8988T (cell line): ENCODE data around the gene ZG16B.

Experiments
- DNase-seq: peaks from one replicate; pipeline ENCODE4 v3.0.0; 2011

The ZG16B gene

GRCh38 chr16:2808181-2808580, 21.9 kb upstream of the ZG16B start:
- DNase-seq, result no peak

DNA sequence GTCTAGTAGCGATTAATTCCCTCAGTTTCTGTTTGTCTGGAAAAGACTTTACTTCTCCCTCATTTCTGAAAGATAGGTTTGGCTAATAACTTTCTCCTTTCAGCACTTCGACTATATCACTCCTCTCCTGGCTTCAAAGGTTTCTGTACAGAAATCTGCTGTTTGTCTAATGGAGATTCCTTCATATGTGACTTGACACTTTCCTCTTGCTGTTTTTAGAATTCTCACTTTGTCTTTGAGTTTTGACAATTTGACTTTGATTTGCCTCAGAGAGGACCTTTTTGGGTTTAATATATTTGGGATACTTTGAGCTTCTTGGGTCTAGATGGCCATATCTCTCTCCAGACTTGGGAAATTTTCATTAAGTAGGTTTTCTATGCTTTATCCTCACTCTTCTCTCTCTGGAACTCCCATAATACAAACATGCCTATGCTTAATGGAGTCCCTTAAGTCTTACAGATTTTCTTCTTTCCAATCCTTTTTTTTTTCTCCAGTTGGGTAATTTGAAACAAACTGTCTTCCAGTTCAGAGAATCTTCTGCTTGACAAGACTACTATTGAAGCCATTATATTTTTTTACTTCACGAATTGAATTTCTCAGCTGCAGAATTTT, 20.8 kb upstream of the ZG16B start:
- DNase-seq, result no peak

DNA sequence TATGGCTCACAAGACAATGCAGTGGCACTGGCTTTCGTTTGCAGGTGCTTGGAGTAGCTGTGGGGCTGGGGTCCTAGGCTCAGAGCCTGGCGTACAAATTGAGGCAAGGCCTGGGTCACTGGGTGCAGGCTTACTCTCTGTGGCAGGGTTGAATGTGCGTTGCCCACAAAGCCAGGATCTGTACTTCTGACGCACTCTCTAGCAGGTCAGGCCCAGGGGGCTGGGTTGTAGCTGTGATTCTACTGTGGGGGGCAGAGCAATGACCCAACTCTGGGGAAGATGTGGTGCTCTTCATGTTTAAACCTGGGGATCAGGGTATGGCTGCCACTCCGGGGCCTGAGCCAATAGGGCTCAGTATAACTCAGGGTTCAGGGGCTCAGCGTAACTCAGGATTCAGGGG, 19.5 kb upstream of the ZG16B start:
- no peak for DNase-seq

- no peak for DNase-seq
These were observed 18.2 kb upstream of the ZG16B start for GRCh38 chr16:2811703-2812471.

GRCh38 chr16:2813771-2814221, 16.3 kb upstream of the ZG16B start:
- no peak for DNase-seq

DNA sequence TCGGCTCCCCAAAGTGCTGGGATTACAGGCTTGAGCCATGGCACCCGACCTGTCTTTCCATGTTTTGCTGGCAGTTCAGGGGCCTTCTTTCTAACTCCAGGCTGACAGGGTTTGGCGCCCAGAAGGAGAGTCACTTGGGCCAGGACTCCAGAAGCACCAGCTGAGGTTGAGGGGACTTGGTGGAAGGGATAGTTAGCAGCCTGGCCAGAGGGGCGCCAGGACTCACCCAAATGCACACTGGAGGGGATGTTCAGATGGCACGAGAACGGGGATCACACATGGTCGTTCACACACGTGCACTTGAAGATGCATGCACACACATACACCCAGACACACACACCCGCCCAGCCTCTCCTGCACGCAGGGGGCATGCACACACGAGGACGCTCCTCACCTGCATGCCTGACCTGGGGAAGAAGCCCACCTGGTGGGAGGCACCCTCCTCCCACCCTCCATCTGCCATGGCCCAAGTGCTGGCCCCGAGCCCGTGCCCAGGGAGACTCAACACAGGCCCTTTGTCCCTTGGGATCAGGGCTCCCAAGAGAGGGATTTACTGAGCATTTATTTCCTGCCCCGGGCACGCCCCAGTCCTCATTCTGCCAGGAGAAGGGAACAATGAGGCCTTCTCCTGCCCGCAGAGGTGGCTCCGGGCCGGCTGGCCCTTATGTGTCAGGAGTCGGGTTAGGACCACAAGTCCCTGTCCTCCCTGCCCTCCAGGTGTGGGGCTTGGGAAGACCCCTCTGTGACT, 15.4 kb upstream of the ZG16B start:
- DNase-seq, result no peak

GRCh38 chr16:2815299-2815771, 14.8 kb upstream of the ZG16B start:
- no peak for DNase-seq

DNA sequence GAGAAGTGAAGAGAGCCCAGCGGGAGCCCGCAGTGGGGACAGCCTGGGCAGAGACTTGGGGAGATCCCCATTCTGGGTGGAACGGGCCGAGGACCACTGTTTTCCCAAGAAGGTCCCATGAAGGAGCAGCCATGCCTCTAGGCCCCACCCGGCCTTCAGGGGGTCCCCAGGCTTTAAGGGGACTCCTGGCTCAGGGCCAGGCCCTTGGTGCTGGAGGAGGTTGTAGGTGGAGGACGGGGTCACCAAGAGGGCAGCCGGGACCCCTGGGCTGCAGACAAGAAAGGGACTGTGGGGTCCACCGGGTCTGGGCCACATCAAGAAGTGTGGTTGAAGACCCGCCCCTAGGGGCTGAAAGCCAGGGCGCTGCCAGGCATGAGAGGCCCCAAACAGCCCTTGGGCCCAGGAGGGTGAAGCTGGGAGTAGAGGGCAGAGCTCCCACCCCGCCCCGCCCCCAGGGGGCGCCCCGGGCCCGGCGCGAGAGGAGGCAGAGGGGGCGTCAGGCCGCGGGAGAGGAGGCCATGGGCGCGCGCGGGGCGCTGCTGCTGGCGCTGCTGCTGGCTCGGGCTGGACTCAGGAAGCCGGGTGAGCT, 13.3 kb upstream of the ZG16B start, which contains the start of gene PRSS21:
PRSS21 (plus strand) TSS at position 487 of the 589 bp plus-strand sequence; CDS start at position 519, 32 bp downstream.
- no peak for DNase-seq

- no peak for DNase-seq
These were observed 12.5 kb upstream of the ZG16B start for GRCh38 chr16:2817340-2818271.

- no peak for DNase-seq
These were observed 11.7 kb upstream of the ZG16B start for GRCh38 chr16:2818272-2818876.

DNA sequence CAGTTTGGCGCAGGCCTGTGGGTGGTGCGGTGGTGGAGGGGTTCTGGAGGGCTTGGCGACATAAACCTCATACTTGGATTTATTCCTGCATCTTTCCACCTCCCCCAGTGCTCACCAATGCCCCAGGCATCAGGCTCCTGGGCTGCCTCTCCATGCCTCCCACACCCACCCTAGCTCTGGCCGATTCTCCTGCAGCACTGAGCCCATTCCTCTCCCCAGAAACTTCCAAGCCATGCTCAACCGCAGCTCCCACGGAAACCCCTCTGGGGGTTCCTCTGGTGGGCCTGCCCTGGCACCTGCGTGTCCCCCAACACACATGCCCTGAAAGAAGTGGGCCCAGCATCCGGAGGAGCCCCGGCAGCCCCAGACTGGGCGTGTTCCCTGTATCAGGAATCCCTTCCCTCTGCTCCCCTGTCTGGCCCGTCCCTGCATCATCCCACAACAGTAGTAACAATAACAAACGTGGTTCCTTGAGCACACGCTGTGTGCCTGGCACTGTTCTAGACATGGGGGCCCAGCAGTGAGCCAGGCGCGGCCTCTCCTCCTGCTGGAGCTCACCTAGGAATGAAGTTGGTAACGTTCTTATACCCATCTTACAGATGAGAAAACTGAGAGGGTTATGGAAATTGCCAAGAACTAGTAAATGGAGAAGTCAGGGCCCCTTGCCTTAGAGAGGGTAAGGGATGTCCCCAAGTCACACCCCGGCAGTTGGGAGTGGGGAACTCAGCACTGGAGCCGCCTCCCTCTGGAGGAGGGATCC, 10.7 kb upstream of the ZG16B start:
- no peak for DNase-seq

GRCh38 chr16:2819939-2820835, 9.9 kb upstream of the ZG16B start:
- DNase-seq, result no peak

DNA sequence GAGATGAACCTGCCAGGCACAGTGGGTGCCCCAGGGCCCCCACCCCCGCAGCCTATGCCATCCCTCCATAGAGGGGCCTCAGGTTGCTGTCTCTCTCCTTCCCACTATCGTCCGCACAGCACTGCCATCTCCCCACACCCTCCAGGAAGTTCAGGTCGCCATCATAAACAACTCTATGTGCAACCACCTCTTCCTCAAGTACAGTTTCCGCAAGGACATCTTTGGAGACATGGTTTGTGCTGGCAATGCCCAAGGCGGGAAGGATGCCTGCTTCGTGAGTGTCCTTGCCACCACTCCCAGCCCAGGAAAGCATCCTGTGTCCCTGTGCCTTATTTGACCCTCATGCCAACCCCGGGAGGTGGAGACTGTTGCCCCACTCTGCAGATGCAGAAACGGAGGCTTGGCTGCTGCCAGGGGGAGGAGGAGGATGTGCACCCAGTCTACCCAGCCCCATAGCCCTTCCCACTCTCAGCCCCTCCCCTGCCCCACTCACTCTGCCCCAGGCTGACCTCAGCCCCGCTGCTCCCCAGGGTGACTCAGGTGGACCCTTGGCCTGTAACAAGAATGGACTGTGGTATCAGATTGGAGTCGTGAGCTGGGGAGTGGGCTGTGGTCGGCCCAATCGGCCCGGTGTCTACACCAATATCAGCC, 9.1 kb upstream of the ZG16B start:
- no peak for DNase-seq

- DNase-seq, result no peak
These were observed 8.5 kb upstream of the ZG16B start for GRCh38 chr16:2821487-2822157.

- DNase-seq, result no peak
These were observed 8.0 kb upstream of the ZG16B start for GRCh38 chr16:2822158-2822495.

GRCh38 chr16:2822496-2822895, 7.6 kb upstream of the ZG16B start:
- DNase-seq, result no peak

DNA sequence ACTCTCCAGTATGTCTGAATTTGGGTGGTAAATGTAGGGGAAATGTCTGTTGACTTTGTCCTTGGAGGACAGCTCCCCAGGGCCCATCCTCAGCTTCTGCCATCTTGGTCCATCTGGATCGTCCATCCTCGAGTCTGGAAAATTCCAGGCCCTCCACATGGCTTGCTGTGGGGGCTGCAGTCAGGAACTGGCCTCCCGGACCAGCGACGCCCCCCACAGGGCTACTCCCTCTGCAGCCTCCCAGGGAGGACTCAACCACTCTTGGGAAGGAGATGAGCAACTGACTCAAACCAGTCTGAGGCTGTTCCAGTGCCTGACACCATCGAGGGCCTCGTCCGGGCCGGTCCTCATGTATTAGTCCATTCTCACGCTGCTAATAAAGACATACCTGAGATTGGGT, 5.5 kb upstream of the ZG16B start:
- no peak for DNase-seq

GRCh38 chr16:2825049-2825742, 4.9 kb upstream of the ZG16B start:
- DNase-seq, result no peak
